CD4-positive, alpha-beta T cell treated with Interleukin-4 for 4 hours (primary cell): Measurements from ENCODE around the gene EMC10.
A peak's percentile ranks its signal among the peaks of the same experiment; 100 is the strongest.
"Not testable (repeated sequence)": the region's sequence is repeated elsewhere in the genome, so short reads cannot be mapped to it uniquely, and the experiment has no call there.

Experiments used
- DNase-seq: peaks from one replicate; pipeline ENCODE4 v3.0.0-alpha.2; 2020

EMC10 gene

GRCh38 chr19:50476224-50476906 is at the start of gene EMC10, which contains the start of gene GARIN5A:
Gene EMC10 (plus strand): TSS chr19:50476507. CDS start chr19:50476545, 38 bp downstream.
Gene GARIN5A (minus strand): TSS chr19:50476848. CDS start chr19:50476388, 460 bp downstream.
- peak; percentile 90 for DNase-seq

GRCh38 chr19:50427318-50427925 is 48.9 kb upstream of the EMC10 start:
- no peak for DNase-seq

- peak; percentile 24 for DNase-seq
Measured at GRCh38 chr19:50427997-50428425, 48.3 kb upstream of the EMC10 start.

GRCh38 chr19:50428772-50429463 is 47.4 kb upstream of the EMC10 start:
- DNase-seq: no peak

GRCh38 chr19:50430888-50431342 is 45.4 kb upstream of the EMC10 start:
- no peak for DNase-seq

DNA sequence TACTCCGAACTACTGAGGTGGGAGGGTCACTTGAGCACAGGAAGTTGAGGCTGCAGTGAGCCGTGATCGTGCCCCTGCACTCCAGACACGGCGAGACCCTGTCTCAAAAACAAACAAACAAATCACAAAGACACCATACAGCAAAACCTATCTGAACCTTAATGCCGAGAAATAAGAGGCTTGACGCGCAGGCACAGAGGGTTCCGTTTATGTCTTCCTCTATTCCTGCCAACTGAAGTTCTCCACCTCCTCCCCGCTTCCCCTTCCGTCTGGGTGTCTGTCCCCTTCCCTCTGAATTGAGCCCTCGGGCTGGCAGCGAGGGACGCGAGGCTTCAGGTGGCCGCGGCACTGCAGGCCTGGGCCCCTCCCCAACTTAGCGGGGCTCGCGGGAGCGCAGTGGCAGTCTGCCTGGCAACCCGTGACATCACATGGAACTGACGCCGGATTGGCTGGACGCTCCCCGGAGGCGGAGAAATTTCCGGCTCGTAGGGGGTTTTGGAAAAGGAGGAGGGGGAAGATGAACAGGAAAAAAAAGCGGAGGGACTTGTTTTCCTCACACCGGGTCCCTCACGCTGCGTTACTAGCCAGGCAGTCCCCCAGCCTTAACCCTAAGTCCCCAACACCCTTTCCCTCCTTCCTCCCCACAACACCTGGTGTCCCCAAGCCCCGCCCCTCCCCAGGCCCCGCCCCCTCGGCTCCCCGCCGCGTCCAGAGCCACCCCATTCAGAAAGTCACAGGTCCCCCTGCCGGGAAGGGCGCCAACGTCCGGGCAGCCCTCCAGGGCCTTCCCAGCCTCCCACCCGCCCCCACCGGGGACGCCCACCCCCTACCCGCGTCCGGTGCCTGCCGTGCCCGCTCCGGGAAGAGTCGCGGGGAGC is 44.7 kb upstream of the EMC10 start:
- peak; percentile 79 for DNase-seq

DNA sequence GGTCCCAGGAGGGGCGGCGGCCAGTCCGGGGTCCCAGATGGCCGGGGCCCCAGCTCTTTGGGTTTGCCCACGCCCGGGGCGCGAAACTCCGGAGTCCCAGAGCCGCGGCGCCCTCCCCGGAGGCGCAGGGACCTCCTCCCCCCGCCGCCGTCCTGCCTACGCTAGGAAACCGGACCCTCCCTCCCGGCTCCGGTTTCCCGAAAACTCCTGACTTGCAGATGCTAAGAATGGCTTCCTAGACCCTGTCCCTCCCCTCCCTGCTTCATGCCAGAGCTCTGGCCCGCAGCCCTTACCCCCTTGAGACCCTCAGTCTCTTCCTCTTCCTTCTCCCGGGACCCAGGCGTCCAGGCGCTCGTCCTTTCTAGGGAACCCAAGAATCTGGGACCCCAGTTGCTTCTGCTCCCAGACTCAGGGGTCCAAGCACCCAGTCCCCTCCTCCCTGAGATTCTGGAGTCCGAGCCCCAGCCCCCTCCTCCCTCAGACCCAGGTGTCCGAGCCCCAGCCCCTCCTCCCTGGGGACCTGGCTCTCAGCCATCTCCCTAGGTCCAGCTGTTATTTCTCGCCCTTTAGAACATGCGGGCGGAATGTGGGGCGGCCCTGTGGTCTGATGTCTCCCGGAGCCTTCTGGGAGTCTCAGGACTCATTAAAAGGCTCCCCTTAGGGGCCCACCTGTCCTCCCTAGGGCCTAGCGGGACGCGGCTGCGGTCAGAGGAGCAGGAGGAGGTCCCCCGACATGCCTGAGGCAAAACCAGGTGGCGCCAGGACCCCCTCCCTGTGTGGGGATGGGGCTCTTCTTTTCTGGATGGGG is 43.9 kb upstream of the EMC10 start, which contains the start of gene MYBPC2:
MYBPC2 (plus strand) TSS at position 672 of the 808 bp plus-strand sequence; CDS start at position 734, 62 bp downstream.
- no peak for DNase-seq

DNA sequence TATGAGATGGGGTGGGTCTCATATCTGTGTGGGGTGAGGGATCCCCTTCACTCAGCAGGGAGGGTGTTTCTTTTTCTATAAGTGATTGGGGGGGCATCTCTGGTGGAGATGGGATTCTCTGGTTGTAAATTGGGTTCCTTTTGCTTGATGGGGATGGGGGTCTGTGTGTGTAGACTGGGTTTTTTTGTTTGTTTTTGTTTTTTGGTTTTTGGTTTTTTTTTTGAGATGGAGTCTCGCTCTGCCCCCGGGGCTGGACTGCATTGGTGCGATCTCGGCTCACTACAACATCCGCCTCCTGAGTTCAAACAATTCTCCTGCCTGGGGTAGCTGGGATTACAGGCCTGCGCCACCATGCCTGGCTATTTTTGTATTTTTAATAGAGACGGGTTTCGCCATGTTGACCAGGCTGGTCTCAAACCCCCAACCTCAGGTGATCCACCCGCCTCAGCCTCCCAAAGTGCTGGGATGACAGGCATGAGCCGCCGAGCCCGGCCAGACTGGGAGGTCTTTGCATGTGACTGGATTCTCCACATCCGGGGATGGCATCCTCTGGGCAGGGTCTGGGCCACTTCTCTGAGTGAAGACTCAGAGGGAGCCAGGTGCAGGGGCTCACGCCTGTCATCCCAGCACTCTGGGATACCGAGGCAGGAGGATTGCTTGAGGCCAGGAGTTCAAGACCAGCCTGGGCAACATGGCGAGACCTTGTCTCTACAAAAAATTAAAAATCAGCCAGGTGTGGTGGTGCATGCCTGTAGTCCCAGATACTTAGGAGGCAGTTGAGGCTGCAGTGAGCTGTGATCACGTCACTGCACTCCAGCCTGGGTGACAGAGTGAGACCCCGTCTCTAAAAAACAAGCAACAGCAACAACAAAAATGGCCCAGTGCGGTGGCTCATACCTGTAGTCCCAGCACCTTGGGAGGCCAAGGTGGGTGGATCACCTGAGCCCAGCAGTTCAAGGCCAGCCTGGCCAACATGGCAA is 42.8 kb upstream of the EMC10 start:
- no peak for DNase-seq

- no peak for DNase-seq
Measured at GRCh38 chr19:50434525-50434924, 41.8 kb upstream of the EMC10 start.

- DNase-seq: no peak
Measured at GRCh38 chr19:50435221-50435620, 41.1 kb upstream of the EMC10 start.

- DNase-seq: no peak
Measured at GRCh38 chr19:50435627-50436026, 40.7 kb upstream of the EMC10 start.

DNA sequence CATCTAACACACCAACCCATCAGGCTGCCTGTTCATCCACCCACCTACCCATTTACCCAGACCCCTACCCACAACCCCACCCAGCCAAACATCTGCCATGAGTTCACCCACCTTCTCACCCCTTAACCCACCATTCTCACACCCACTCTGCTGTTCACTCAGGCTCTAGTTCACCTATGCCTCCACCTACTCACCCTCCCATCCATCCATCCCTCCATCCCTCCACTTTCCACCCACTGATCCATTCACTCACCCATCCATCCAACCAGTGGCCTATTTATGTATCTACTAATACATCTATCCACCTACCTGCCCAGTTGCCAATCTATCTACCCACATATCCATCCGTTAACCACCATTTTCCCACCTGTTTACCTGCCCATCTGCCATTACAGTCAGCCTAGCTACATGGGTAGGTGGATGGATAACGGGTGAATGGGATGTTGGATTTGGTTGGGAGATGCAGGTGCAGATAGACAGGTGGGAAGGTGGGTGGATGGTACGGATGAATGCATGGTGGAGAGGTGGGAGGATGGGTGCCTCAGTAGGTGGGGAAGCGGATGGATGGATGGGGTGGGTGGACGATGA is 38.4 kb upstream of the EMC10 start:
- DNase-seq: no peak

GRCh38 chr19:50439130-50439529 is 37.2 kb upstream of the EMC10 start:
- DNase-seq: not testable (repeated sequence)

- no peak for DNase-seq
Measured at GRCh38 chr19:50444059-50444458, 32.2 kb upstream of the EMC10 start.

DNA sequence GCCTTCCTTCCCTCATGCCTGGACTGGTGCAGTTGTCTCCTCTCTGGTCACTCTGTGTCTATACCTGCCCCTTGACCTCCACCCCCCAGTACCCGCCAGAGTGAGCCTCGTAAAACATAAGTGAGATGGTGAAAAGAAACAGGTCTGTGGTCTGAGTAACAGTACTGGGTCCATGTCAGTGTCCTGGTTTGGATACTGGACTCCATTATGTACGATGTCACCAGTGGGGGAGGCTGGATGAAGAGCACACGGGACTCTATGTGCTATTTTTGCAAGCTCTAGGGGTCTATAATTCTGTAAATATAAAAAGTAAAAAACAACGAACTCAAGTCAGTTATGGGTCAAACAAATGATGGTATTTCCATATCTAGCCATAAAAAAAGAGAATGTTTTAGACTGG is 29.3 kb upstream of the EMC10 start:
- no peak for DNase-seq

GRCh38 chr19:50447750-50448149 is 28.6 kb upstream of the EMC10 start:
- no peak for DNase-seq

- no peak for DNase-seq
Measured at GRCh38 chr19:50449236-50449899, 26.9 kb upstream of the EMC10 start.

DNA sequence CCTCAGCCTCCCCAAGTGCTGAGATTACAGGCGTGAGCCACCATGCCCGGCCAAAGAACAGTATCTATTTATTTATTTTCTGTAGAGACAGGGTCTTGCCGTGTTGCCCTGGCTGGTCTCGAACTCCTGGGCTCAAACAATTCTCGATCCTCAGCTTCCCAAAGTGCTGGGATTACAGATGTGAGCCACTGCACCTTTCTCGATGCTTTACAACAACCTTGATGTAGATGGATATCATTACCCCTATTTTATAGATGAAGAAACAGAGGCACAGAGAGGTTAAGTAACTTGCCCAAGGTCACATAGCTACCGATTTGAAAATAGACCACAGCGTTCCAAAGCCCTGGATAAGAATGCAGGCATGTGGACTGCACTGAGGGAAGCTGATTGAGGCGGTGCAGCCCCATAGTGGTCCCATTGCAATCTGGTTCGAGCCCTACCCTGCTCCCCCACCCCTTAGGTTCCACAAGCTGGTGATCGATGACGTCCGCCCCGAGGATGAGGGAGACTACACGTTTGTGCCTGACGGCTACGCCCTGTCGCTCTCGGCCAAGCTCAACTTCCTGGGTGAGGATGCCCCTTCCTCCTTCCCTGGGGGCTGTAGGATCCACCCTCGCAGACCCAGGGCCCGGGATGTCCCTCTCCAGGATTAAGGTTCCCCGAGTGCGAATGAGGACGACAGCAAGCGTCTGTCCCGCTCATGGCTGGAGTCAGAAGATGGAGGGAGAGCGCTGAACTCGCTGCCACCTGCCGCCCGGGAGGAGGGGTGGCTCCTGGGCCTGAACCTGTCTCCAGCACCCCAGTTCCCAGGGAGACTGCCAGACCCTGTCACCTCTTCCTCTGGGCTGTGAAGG is 25.7 kb upstream of the EMC10 start:
- DNase-seq: no peak

- DNase-seq: no peak
Measured at GRCh38 chr19:50451223-50451534, 25.1 kb upstream of the EMC10 start.
